HG03135 (cell line): ENCODE data around the gene EXOSC1.
"Not testable (repeated sequence)": the region's sequence is repeated elsewhere in the genome, so short reads cannot be mapped to it uniquely, and the experiment has no call there.

Source experiments
- ATAC-seq: cut with Tn5 transposase; IDR thresholded peaks from one replicate; pipeline ENCODE4 v1.9.1; 2021; ENCODE audit warnings: mild to moderate bottlenecking, moderate library complexity; ENCODE audit not compliant: unreplicated experiment

The EXOSC1 gene

GRCh38 chr10:97411406-97411805 lies 34.4 kb downstream of the EXOSC1 start:
- ATAC-seq: no peak

GRCh38 chr10:97408496-97408992 lies 37.3 kb downstream of the EXOSC1 start:
- no peak for ATAC-seq

GRCh38 chr10:97407952-97408248 lies 37.9 kb downstream of the EXOSC1 start:
- no peak for ATAC-seq

- peak; percentile 82 for ATAC-seq
Measured at GRCh38 chr10:97407211-97407951, 38.4 kb downstream of the EXOSC1 start.

GRCh38 chr10:97406483-97406882 lies 39.3 kb downstream of the EXOSC1 start:
- ATAC-seq: not testable (repeated sequence)

- ATAC-seq: no peak
Measured at GRCh38 chr10:97406064-97406463, 39.7 kb downstream of the EXOSC1 start.

GRCh38 chr10:97404044-97404443 lies 41.8 kb downstream of the EXOSC1 start:
- no peak for ATAC-seq

- ATAC-seq: no peak
Measured at GRCh38 chr10:97401455-97401919, 44.3 kb downstream of the EXOSC1 start.

- peak; percentile 97 for ATAC-seq
Measured at GRCh38 chr10:97400665-97401454, 44.9 kb downstream of the EXOSC1 start, which contains the start of gene RRP12. RRP12 (minus strand) TSS chr10:97401340; CDS start chr10:97401231, 109 bp downstream.

GRCh38 chr10:97399843-97400545 lies 45.8 kb downstream of the EXOSC1 start:
- ATAC-seq: no peak

- no peak for ATAC-seq
Measured at GRCh38 chr10:97396056-97396455, 49.8 kb downstream of the EXOSC1 start.

GRCh38 chr10:97393034-97393573 lies 52.7 kb downstream of the EXOSC1 start:
- ATAC-seq: no peak

GRCh38 chr10:97390091-97390490 lies 55.7 kb downstream of the EXOSC1 start:
- no peak for ATAC-seq

- ATAC-seq: no peak
Measured at GRCh38 chr10:97388152-97388551, 57.7 kb downstream of the EXOSC1 start.
